IPS-18a (cell line): ENCODE results near the gene PDE11A.
A peak's percentile ranks its signal among the peaks of the same experiment; 100 is the strongest.

Source experiments
- H3K27ac ChIP-seq: one replicate; pipeline ENCODE4 v1.5.1; 2013; ENCODE audit warnings: low read length
- H3K27me3 ChIP-seq: one replicate; pipeline ENCODE4 v1.6.1; 2013; ENCODE audit warnings: mild to moderate bottlenecking, low read length; ENCODE audit not compliant: control insufficient read depth, insufficient read depth
- H3K36me3 ChIP-seq: one replicate; pipeline ENCODE4 v1.6.1; 2013; ENCODE audit warnings: low read depth, low read length; ENCODE audit not compliant: control insufficient read depth
- H3K4me1 ChIP-seq: one replicate; pipeline ENCODE4 v1.6.1; 2013; ENCODE audit warnings: low read depth, low read length; ENCODE audit not compliant: control insufficient read depth
- H3K4me3 ChIP-seq: one replicate; pipeline ENCODE4 v1.5.1; 2013; ENCODE audit warnings: low read length
- H3K9ac ChIP-seq: one replicate; pipeline ENCODE4 v1.6.1; 2013; ENCODE audit warnings: mild to moderate bottlenecking, low read length, moderate library complexity
- H3K9me3 ChIP-seq: one replicate; pipeline ENCODE4 v1.6.1; 2013; ENCODE audit warnings: low read depth, low read length; ENCODE audit not compliant: control insufficient read depth

PDE11A gene

GRCh38 chr2:177889818-177890460 is 182.6 kb downstream of the PDE11A start:
- H3K4me3 ChIP-seq = peak overlapping the region; percentile 18
- H3K36me3 ChIP-seq = no peaks in the 10 kb centered on the region
- no peak overlapping the region for H3K9ac ChIP-seq
- H3K4me1 ChIP-seq = peaks cover 19% of the 10 kb centered on the region
- no peaks in the 10 kb centered on the region for H3K9me3 ChIP-seq
- no peaks in the 10 kb centered on the region for H3K27me3 ChIP-seq
- no peak overlapping the region for H3K27ac ChIP-seq

GRCh38 chr2:177888581-177888980 is 184.0 kb downstream of the PDE11A start:
- Histone ChIP-seq H3K4me1 (peaks cover 19% of the 10 kb centered on the region), H3K27me3 (no peaks in the 10 kb centered on the region), H3K4me3 (no peak overlapping the region), H3K36me3 (no peaks in the 10 kb centered on the region), H3K27ac (no peak overlapping the region), H3K9me3 (no peaks in the 10 kb centered on the region), H3K9ac (no peak overlapping the region)

- Histone ChIP-seq H3K9me3 (no peaks in the 10 kb centered on the region), H3K9ac (no peak overlapping the region), H3K4me1 (peaks cover 19% of the 10 kb centered on the region), H3K27ac (no peak overlapping the region), H3K4me3 (no peak overlapping the region), H3K27me3 (no peaks in the 10 kb centered on the region), H3K36me3 (no peaks in the 10 kb centered on the region)
These were observed 184.9 kb downstream of the PDE11A start for GRCh38 chr2:177887722-177888121.

- Histone ChIP-seq H3K9ac (no peak overlapping the region), H3K4me1 (peaks cover 19% of the 10 kb centered on the region), H3K27ac (no peak overlapping the region), H3K9me3 (no peaks in the 10 kb centered on the region), H3K36me3 (no peaks in the 10 kb centered on the region), H3K4me3 (no peak overlapping the region), H3K27me3 (no peaks in the 10 kb centered on the region)
These were observed 185.8 kb downstream of the PDE11A start for GRCh38 chr2:177886824-177887223.

GRCh38 chr2:177885828-177886466 is 186.6 kb downstream of the PDE11A start:
- Histone ChIP-seq H3K27ac (no peak overlapping the region), H3K36me3 (no peaks in the 10 kb centered on the region), H3K4me1 (peaks cover 19% of the 10 kb centered on the region), H3K4me3 (no peak overlapping the region), H3K9ac (no peak overlapping the region), H3K9me3 (no peaks in the 10 kb centered on the region), H3K27me3 (no peaks in the 10 kb centered on the region)

GRCh38 chr2:177883177-177883576 is 189.4 kb downstream of the PDE11A start:
- Histone ChIP-seq H3K4me3 (no peak overlapping the region), H3K9me3 (no peaks in the 10 kb centered on the region), H3K4me1 (no peaks in the 10 kb centered on the region), H3K36me3 (no peaks in the 10 kb centered on the region), H3K9ac (no peak overlapping the region), H3K27me3 (no peaks in the 10 kb centered on the region), H3K27ac (no peak overlapping the region)

- Histone ChIP-seq H3K27ac (no peak overlapping the region), H3K4me3 (no peak overlapping the region), H3K27me3 (no peaks in the 10 kb centered on the region), H3K9me3 (no peaks in the 10 kb centered on the region), H3K36me3 (no peaks in the 10 kb centered on the region), H3K4me1 (no peaks in the 10 kb centered on the region), H3K9ac (no peak overlapping the region)
These were observed 190.1 kb downstream of the PDE11A start for GRCh38 chr2:177882501-177882900.

GRCh38 chr2:177881921-177882320 is 190.7 kb downstream of the PDE11A start:
- Histone ChIP-seq H3K4me1 (no peaks in the 10 kb centered on the region), H3K9me3 (no peaks in the 10 kb centered on the region), H3K9ac (no peak overlapping the region), H3K27ac (no peak overlapping the region), H3K4me3 (no peak overlapping the region), H3K27me3 (no peaks in the 10 kb centered on the region), H3K36me3 (no peaks in the 10 kb centered on the region)

GRCh38 chr2:177881008-177881747 is 191.4 kb downstream of the PDE11A start:
- Histone ChIP-seq H3K27me3 (no peaks in the 10 kb centered on the region), H3K4me3 (no peak overlapping the region), H3K27ac (no peak overlapping the region), H3K4me1 (no peaks in the 10 kb centered on the region), H3K9ac (no peak overlapping the region), H3K9me3 (no peaks in the 10 kb centered on the region), H3K36me3 (no peaks in the 10 kb centered on the region)

GRCh38 chr2:177880285-177880684 is 192.3 kb downstream of the PDE11A start:
- H3K4me1 ChIP-seq = no peaks in the 10 kb centered on the region
- H3K36me3 ChIP-seq = no peaks in the 10 kb centered on the region
- no peak overlapping the region for H3K4me3 ChIP-seq
- no peak overlapping the region for H3K27ac ChIP-seq
- H3K27me3 ChIP-seq = no peaks in the 10 kb centered on the region
- H3K9me3 ChIP-seq = no peaks in the 10 kb centered on the region
- no peak overlapping the region for H3K9ac ChIP-seq

GRCh38 chr2:177876950-177877349 is 195.6 kb downstream of the PDE11A start:
- Histone ChIP-seq H3K27ac (no peak overlapping the region), H3K9me3 (no peaks in the 10 kb centered on the region), H3K9ac (no peak overlapping the region), H3K4me1 (no peaks in the 10 kb centered on the region), H3K4me3 (no peak overlapping the region), H3K27me3 (no peaks in the 10 kb centered on the region), H3K36me3 (no peaks in the 10 kb centered on the region)
